HEK293 (cell line): ENCODE data around the gene C9orf72.

ENCODE experiments used
- AEBP2 ChIP-seq: fragments of 450-650 bp; formaldehyde crosslinking; IDR thresholded peaks from 2 replicates; pipeline ENCODE4 v1.5.1; 2016; ENCODE audit warnings: missing biosample characterization, missing genetic modification characterization, borderline replicate concordance
- CTCF ChIP-seq: fragments of 450-650 bp; formaldehyde crosslinking; IDR thresholded peaks from 2 replicates; pipeline ENCODE4 v1.5.1; 2016; ENCODE audit warnings: missing biosample characterization, missing genetic modification characterization
- KLF16 ChIP-seq: fragments of 450-650 bp; formaldehyde crosslinking; IDR thresholded peaks from 2 replicates; pipeline ENCODE4 v1.5.1; 2017; ENCODE audit warnings: missing biosample characterization, missing genetic modification characterization
- TCF7L2 ChIP-seq: IDR thresholded peaks from 2 replicates; pipeline ENCODE4 v1.6.1; 2011; ENCODE audit warnings: low read depth, mild to moderate bottlenecking, inconsistent platforms, low read length, moderate library complexity, borderline replicate concordance
- ZFP69B ChIP-seq: fragments of 450-650 bp; formaldehyde crosslinking; IDR thresholded peaks from 2 replicates; pipeline ENCODE4 v1.5.1; 2016; ENCODE audit warnings: missing biosample characterization, missing genetic modification characterization
- ZNF114 ChIP-seq: fragments of 450-650 bp; formaldehyde crosslinking; IDR thresholded peaks from 2 replicates; pipeline ENCODE4 v1.5.0; 2017; ENCODE audit warnings: missing biosample characterization, missing genetic modification characterization
- ZNF157 ChIP-seq: fragments of 450-650 bp; formaldehyde crosslinking; IDR thresholded peaks from 2 replicates; pipeline ENCODE4 v1.5.1; 2016; ENCODE audit warnings: missing biosample characterization, missing genetic modification characterization
- ZNF404 ChIP-seq: fragments of 450-650 bp; formaldehyde crosslinking; IDR thresholded peaks from 2 replicates; pipeline ENCODE4 v1.5.1; 2017; ENCODE audit warnings: missing biosample characterization, missing genetic modification characterization

- TF ChIP-seq CTCF (tag by site-specific recombination) (no peak), ZNF157 (no peak), ZNF114 (tag by site-specific recombination) (no peak), ZNF404 (tag by site-specific recombination) (no peak), ZFP69B (tag by site-specific recombination) (no peak), TCF7L2 (no peak), KLF16 (no peak), AEBP2 (tag by site-specific recombination) (no peak)
Measured at GRCh38 chr9:27590651-27591050, 17.4 kb upstream of the C9orf72 start.
